ENCODE measurements around the gene AACS.

AACS gene

GRCh38 chr12:125178222-125178621, 113.0 kb downstream of the AACS start:
- Histone ChIP-seq H3K4me3 (ENCODE audit: low read depth, low read length) (no peak overlapping the region), H3K27ac (ENCODE audit: extremely low read depth, low read depth, low read length) (no peak overlapping the region), H3K9me3 (ENCODE audit: control insufficient read depth, insufficient read depth, low read depth, low read length) (no peaks in the 10 kb centered on the region), H3K4me1 (ENCODE audit: control insufficient read depth, insufficient read depth, low read length) (no peaks in the 10 kb centered on the region), H3K36me3 (ENCODE audit: control insufficient read depth in 2 of 2, insufficient read depth in 1 of 2, low read length in 2 of 2) (no peaks in the 10 kb centered on the region)
- POLR2A ChIA-PET: no interaction called here
- CTCF ChIA-PET: interaction anchor here (0.9 kb wide), 1 partner anchor 225 kb away, joined by 5 read pairs; no protein-coding TSS in a partner anchor
- no peak for TF ChIP-seq CTCF (tag by site-specific recombination; IDR thresholded peaks at IDR 0.05)
- TF ChIP-seq ZBTB1 (tag by site-specific recombination; IDR thresholded peaks at IDR 0.05): no peak
- no peak for TF ChIP-seq ZNF202 (tag by site-specific recombination; IDR thresholded peaks at IDR 0.05; ENCODE audit: borderline replicate concordance)
- TF ChIP-seq, protein P1, sequence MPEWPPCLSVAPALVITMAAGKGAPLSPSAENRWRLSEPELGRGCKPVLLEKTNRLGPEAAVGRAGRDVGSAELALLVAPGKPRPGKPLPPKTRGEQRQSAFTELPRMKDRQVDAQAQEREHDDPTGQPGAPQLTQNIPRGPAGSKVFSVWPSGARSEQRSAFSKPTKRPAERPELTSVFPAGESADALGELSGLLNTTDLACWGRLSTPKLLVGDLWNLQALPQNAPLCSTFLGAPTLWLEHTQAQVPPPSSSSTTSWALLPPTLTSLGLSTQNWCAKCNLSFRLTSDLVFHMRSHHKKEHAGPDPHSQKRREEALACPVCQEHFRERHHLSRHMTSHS (tag by site-specific recombination; IDR thresholded peaks at IDR 0.05): no peak
- no peak for TF ChIP-seq SP2 (tag by site-specific recombination; IDR thresholded peaks at IDR 0.05)
- no peak for TF ChIP-seq ZFP3 (tag by site-specific recombination; IDR thresholded peaks at IDR 0.05; ENCODE audit: low read depth)
- TF ChIP-seq ZSCAN23 (tag by site-specific recombination; IDR thresholded peaks at IDR 0.05): no peak
- no peak for TF ChIP-seq ZNF513 (tag by site-specific recombination; IDR thresholded peaks at IDR 0.05)
- TF ChIP-seq ZNF843 (tag by site-specific recombination; IDR thresholded peaks at IDR 0.05): no peak

DNA sequence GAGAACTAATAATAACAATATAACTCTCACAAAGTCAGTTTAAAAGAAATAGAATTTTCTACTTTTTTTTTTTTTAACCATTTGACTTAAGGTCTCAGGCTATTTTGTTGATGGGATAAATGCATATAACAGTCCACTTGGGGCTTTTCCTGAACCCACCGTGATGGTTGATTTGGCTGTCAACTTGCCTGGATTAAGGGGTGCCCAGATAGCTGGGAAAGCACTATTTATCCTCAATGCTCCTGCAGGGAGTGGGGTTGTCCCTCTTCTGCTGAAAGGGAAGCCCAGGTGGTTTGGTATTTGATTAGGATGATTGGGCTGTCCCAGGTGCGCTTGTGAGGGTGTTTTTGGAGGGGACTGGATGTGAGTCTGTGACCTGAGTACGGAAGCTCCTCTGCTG, 114.9 kb downstream of the AACS start:
- H3K4me3 ChIP-seq (ENCODE audit: low read depth, low read length): no peak overlapping the region
- H3K36me3 ChIP-seq (ENCODE audit: control insufficient read depth in 2 of 2, insufficient read depth in 1 of 2, low read length in 2 of 2): no peaks in the 10 kb centered on the region
- H3K9me3 ChIP-seq (ENCODE audit: control insufficient read depth, insufficient read depth, low read depth, low read length): no peaks in the 10 kb centered on the region
- ChIA-PET CTCF (interaction anchor here (0.6 to 1.4 kb wide), 4 partner anchors 22 to 222 kb away, joined by 3 to 9 read pairs (median 3); no protein-coding TSS in a partner anchor), POLR2A (no interaction called here)
- no peak overlapping the region for H3K27ac ChIP-seq (ENCODE audit: extremely low read depth, low read depth, low read length)
- H3K4me1 ChIP-seq (ENCODE audit: control insufficient read depth, insufficient read depth, low read length): peaks cover under 1% of the 10 kb centered on the region; the same call in 1 of the 2 replicates
- TF ChIP-seq, protein P2, sequence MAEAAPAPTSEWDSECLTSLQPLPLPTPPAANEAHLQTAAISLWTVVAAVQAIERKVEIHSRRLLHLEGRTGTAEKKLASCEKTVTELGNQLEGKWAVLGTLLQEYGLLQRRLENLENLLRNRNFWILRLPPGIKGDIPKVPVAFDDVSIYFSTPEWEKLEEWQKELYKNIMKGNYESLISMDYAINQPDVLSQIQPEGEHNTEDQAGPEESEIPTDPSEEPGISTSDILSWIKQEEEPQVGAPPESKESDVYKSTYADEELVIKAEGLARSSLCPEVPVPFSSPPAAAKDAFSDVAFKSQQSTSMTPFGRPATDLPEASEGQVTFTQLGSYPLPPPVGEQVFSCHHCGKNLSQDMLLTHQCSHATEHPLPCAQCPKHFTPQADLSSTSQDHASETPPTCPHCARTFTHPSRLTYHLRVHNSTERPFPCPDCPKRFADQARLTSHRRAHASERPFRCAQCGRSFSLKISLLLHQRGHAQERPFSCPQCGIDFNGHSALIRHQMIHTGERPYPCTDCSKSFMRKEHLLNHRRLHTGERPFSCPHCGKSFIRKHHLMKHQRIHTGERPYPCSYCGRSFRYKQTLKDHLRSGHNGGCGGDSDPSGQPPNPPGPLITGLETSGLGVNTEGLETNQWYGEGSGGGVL (tag by site-specific recombination; IDR thresholded peaks at IDR 0.05): no peak
- TF ChIP-seq KLF9 (tag by site-specific recombination; IDR thresholded peaks at IDR 0.05; ENCODE audit: low read depth) (no peak), KLF7 (tag by site-specific recombination; IDR thresholded peaks at IDR 0.05; ENCODE audit: borderline replicate concordance) (no peak), ZNF449 (tag by site-specific recombination; IDR thresholded peaks at IDR 0.05) (no peak), ZNF571 (tag by site-specific recombination; IDR thresholded peaks at IDR 0.05) (no peak), ZNF174 (tag by site-specific recombination; IDR thresholded peaks at IDR 0.05) (no peak), HOXD13 (CRISPR knock-in tag; IDR thresholded peaks at IDR 0.05; ENCODE audit: borderline replicate concordance) (no peak), ZBTB48 (tag by site-specific recombination; IDR thresholded peaks at IDR 0.05) (no peak), ZNF423 (tag by site-specific recombination; IDR thresholded peaks at IDR 0.05) (no peak), ZNF654 (tag by site-specific recombination; IDR thresholded peaks at IDR 0.05; ENCODE audit: low read depth) (no peak), ZNF280D (tag by site-specific recombination; IDR thresholded peaks at IDR 0.05) (no peak)
- TF ChIP-seq, protein P3, sequence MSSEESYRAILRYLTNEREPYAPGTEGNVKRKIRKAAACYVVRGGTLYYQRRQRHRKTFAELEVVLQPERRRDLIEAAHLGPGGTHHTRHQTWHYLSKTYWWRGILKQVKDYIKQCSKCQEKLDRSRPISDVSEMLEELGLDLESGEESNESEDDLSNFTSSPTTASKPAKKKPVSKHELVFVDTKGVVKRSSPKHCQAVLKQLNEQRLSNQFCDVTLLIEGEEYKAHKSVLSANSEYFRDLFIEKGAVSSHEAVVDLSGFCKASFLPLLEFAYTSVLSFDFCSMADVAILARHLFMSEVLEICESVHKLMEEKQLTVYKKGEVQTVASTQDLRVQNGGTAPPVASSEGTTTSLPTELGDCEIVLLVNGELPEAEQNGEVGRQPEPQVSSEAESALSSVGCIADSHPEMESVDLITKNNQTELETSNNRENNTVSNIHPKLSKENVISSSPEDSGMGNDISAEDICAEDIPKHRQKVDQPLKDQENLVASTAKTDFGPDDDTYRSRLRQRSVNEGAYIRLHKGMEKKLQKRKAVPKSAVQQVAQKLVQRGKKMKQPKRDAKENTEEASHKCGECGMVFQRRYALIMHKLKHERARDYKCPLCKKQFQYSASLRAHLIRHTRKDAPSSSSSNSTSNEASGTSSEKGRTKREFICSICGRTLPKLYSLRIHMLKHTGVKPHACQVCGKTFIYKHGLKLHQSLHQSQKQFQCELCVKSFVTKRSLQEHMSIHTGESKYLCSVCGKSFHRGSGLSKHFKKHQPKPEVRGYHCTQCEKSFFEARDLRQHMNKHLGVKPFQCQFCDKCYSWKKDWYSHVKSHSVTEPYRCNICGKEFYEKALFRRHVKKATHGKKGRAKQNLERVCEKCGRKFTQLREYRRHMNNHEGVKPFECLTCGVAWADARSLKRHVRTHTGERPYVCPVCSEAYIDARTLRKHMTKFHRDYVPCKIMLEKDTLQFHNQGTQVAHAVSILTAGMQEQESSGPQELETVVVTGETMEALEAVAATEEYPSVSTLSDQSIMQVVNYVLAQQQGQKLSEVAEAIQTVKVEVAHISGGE (tag by site-specific recombination; conservative IDR thresholded peaks at IDR 0.05; ENCODE audit: low read depth): no peak
